Measurements from ENCODE around the gene CD34. TPM values are rescaled to one million over a fixed set of nuclear protein-coding genes. Genes with fewer than 3 reads are reported as not detected.

Gene CD34
- polyA plus RNA-seq, 1 donor from 2014 or later, result not detected

DNA sequence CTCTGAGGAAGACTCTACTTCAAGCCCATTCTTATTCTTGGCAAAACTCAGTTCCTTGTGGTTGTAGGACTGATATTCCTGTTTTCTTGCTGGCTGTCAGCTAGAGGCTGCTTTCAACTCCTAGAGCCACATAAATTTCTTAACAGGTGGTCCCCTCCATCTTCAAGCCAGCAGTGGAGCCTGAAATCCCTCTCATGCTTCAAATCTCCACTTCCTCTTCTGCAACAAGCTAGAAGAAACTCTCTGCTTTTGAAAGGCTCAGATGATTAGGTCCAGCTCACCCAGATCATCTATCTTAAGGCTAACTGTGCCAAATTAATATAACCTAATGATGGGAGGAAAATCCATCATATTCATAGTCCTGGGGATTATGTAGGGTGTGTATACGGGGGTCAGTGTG, 43.2 kb upstream of the CD34 start:
- no peaks in the 10 kb centered on the region for H3K79me2 ChIP-seq (replicated peaks; ENCODE audit: insufficient read depth, low read length)
- no peaks in the 10 kb centered on the region for H3F3A ChIP-seq (ENCODE audit: insufficient read depth, low read length, poor library complexity, severe bottlenecking)
- no peak for TF ChIP-seq RAD21 (conservative IDR thresholded peaks at IDR 0.05)
- no peak for TF ChIP-seq POLR2AphosphoS5 (IDR thresholded peaks at IDR 0.05)
- no peak for TF ChIP-seq EZH2 (IDR thresholded peaks at IDR 0.05; ENCODE audit: borderline replicate concordance, insufficient read depth, low read length, poor library complexity, severe bottlenecking)
- TF ChIP-seq, protein P1, sequence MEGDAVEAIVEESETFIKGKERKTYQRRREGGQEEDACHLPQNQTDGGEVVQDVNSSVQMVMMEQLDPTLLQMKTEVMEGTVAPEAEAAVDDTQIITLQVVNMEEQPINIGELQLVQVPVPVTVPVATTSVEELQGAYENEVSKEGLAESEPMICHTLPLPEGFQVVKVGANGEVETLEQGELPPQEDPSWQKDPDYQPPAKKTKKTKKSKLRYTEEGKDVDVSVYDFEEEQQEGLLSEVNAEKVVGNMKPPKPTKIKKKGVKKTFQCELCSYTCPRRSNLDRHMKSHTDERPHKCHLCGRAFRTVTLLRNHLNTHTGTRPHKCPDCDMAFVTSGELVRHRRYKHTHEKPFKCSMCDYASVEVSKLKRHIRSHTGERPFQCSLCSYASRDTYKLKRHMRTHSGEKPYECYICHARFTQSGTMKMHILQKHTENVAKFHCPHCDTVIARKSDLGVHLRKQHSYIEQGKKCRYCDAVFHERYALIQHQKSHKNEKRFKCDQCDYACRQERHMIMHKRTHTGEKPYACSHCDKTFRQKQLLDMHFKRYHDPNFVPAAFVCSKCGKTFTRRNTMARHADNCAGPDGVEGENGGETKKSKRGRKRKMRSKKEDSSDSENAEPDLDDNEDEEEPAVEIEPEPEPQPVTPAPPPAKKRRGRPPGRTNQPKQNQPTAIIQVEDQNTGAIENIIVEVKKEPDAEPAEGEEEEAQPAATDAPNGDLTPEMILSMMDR (IDR thresholded peaks at IDR 0.05; ENCODE audit: poor library complexity, severe bottlenecking), result no peak
- TF ChIP-seq, protein P2, sequence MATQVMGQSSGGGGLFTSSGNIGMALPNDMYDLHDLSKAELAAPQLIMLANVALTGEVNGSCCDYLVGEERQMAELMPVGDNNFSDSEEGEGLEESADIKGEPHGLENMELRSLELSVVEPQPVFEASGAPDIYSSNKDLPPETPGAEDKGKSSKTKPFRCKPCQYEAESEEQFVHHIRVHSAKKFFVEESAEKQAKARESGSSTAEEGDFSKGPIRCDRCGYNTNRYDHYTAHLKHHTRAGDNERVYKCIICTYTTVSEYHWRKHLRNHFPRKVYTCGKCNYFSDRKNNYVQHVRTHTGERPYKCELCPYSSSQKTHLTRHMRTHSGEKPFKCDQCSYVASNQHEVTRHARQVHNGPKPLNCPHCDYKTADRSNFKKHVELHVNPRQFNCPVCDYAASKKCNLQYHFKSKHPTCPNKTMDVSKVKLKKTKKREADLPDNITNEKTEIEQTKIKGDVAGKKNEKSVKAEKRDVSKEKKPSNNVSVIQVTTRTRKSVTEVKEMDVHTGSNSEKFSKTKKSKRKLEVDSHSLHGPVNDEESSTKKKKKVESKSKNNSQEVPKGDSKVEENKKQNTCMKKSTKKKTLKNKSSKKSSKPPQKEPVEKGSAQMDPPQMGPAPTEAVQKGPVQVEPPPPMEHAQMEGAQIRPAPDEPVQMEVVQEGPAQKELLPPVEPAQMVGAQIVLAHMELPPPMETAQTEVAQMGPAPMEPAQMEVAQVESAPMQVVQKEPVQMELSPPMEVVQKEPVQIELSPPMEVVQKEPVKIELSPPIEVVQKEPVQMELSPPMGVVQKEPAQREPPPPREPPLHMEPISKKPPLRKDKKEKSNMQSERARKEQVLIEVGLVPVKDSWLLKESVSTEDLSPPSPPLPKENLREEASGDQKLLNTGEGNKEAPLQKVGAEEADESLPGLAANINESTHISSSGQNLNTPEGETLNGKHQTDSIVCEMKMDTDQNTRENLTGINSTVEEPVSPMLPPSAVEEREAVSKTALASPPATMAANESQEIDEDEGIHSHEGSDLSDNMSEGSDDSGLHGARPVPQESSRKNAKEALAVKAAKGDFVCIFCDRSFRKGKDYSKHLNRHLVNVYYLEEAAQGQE (IDR thresholded peaks at IDR 0.05; ENCODE audit: borderline replicate concordance), result no peak
- no peak for TF ChIP-seq EP300 (conservative IDR thresholded peaks at IDR 0.05; ENCODE audit: poor library complexity, severe bottlenecking)
- H3K4me2 ChIP-seq (ENCODE audit: low read length), result no peak overlapping the region
- no peak overlapping the region for H2AFZ ChIP-seq (ENCODE audit: low read depth, low read length)
- H3K36me3 ChIP-seq (ENCODE audit: insufficient read depth, low read length), result no peaks in the 10 kb centered on the region
- no peak overlapping the region for H3K9ac ChIP-seq (ENCODE audit: low read length)
- H3K9me3 ChIP-seq (ENCODE audit: low read length), result peaks cover 6% of the 10 kb centered on the region
- no peaks in the 10 kb centered on the region for H3K9me2 ChIP-seq (ENCODE audit: insufficient read depth, low read length)
- H3K27me3 ChIP-seq (ENCODE audit: insufficient read depth, low read depth, low read length), result peaks cover 16% of the 10 kb centered on the region
- H3K27ac ChIP-seq (ENCODE audit: low read length), result no peak overlapping the region
- no peak overlapping the region for H3K4me3 ChIP-seq (ENCODE audit: low read length)
- no peaks in the 10 kb centered on the region for H4K20me1 ChIP-seq (ENCODE audit: insufficient read depth)

DNA sequence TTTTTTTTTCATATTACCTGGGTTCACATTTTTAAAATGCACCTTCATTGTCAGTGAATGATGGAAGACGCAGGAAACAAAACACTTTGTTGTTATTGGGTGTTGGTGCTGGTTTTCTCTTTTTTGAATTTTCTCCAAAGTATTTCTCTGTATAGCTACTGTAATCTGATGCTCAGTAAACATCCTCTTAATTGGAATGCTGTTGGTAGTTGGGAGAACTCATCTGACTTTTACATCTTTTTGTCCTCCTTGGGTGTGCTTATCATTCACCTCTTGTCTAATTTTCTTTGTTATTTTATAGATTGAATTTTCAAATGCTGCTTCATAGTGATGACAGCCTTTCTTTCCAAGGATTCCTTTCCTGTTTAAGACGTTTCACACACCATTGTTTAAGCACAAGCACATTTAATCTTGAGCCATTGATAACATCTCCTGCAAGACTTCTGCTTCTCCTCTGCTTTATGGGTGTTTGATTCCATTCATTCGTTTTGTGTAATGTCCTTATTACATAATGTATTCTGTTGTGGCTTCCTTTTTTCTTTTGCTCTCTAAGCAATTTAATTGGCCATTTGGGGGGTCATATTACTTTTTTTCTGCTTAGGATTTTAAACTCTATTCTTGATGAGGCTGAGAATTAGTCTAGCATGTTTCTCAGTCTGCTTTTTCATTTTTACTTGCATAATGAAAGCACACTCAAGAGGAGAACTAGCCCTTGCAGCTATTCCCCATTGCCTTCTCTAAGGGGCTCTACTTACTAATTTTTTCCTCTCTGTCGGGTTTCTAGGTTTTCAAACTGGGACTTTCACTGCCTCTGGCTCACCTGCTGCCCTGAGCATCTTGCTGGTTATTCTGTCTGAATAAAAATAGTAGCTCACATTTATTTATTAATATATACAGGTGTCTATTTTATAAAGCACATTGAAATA, 42.0 kb upstream of the CD34 start:
- Histone ChIP-seq H3K27me3 (ENCODE audit: insufficient read depth, low read depth, low read length) (peaks cover 4% of the 10 kb centered on the region), H3K27ac (ENCODE audit: low read length) (no peak overlapping the region), H2AFZ (ENCODE audit: low read depth, low read length) (no peak overlapping the region), H3K9ac (ENCODE audit: low read length) (no peak overlapping the region), H3K4me3 (ENCODE audit: low read length) (no peak overlapping the region), H3K9me3 (ENCODE audit: low read length) (peaks cover 3% of the 10 kb centered on the region), H3K79me2 (replicated peaks; ENCODE audit: insufficient read depth, low read length) (no peaks in the 10 kb centered on the region), H4K20me1 (ENCODE audit: insufficient read depth) (no peaks in the 10 kb centered on the region), H3K9me2 (ENCODE audit: insufficient read depth, low read length) (no peaks in the 10 kb centered on the region), H3K4me2 (ENCODE audit: low read length) (no peak overlapping the region), H3F3A (ENCODE audit: insufficient read depth, low read length, poor library complexity, severe bottlenecking) (no peaks in the 10 kb centered on the region), H3K36me3 (ENCODE audit: insufficient read depth, low read length) (no peaks in the 10 kb centered on the region)
- TF ChIP-seq MXI1 (conservative IDR thresholded peaks at IDR 0.05; ENCODE audit: poor library complexity, severe bottlenecking) (no peak), POLR2AphosphoS5 (IDR thresholded peaks at IDR 0.05) (no peak), EP300 (conservative IDR thresholded peaks at IDR 0.05; ENCODE audit: poor library complexity, severe bottlenecking) (no peak), EZH2 (IDR thresholded peaks at IDR 0.05; ENCODE audit: borderline replicate concordance, insufficient read depth, low read length, poor library complexity, severe bottlenecking) (no peak), RAD21 (conservative IDR thresholded peaks at IDR 0.05) (no peak), SMC3 (conservative IDR thresholded peaks at IDR 0.05; ENCODE audit: poor library complexity) (no peak), TAF1 (IDR thresholded peaks at IDR 0.05; ENCODE audit: low read depth) (no peak)
- TF ChIP-seq, protein P2 (IDR thresholded peaks at IDR 0.05; ENCODE audit: borderline replicate concordance), result no peak
- TF ChIP-seq, protein P1 (IDR thresholded peaks at IDR 0.05; ENCODE audit: poor library complexity, severe bottlenecking), result no peak

All from neural cell (in vitro differentiated cells).